GM10847 (cell line): ENCODE measurements around the gene DIP2C.

Experiments
- POLR2A ChIP-seq: IDR thresholded peaks from 2 replicates; pipeline ENCODE4 v1.6.1; 2011; ENCODE audit not compliant: insufficient read length; ENCODE audit errors: extremely low read depth

Gene DIP2C

GRCh38 chr10:299512-299911, 390.0 kb downstream of the DIP2C start:
- no peak for TF ChIP-seq POLR2A

GRCh38 chr10:298033-298432, 391.4 kb downstream of the DIP2C start:
- TF ChIP-seq POLR2A, result no peak

- TF ChIP-seq POLR2A, result no peak
Observed at GRCh38 chr10:297567-297966, 391.9 kb downstream of the DIP2C start.

- TF ChIP-seq POLR2A, result no peak
Observed at GRCh38 chr10:293636-294035, 395.8 kb downstream of the DIP2C start.

DNA sequence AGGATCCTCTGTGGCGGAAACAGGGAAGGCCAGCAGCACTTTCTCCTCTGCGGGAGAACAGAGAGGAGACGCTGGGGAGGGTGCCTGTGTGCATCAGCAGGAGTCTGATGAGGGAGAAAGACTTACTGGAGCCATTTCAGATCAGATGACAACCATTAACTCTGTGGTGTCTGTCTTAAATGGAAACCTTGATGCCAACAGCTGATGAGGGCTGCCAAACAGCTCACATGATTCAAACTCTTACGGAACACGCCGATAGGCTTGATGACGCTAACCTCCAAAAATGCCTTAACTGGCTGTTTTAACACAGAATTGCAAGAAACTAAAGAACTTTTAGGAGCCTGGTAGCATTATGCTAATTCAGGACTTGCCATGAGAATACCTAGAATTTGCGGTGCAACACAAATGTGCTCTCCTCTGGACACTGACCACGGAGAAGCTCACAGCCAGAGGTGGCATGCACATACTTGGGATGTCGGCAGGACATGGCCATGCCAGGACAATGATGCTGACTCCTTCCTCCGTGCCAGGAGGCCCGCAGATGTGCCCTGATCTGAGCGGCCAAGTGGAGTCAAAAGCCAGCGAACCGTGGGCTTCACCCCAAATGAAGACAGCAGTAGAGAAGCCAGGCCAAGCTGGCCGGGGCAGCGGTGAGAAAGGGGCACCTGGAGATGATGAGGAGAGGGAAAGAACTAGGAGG, 399.3 kb downstream of the DIP2C start:
- no peak for TF ChIP-seq POLR2A

- TF ChIP-seq POLR2A, result no peak
Observed at GRCh38 chr10:289581-289980, 399.9 kb downstream of the DIP2C start.

- no peak for TF ChIP-seq POLR2A
Observed at GRCh38 chr10:288316-289200, 400.9 kb downstream of the DIP2C start.

DNA sequence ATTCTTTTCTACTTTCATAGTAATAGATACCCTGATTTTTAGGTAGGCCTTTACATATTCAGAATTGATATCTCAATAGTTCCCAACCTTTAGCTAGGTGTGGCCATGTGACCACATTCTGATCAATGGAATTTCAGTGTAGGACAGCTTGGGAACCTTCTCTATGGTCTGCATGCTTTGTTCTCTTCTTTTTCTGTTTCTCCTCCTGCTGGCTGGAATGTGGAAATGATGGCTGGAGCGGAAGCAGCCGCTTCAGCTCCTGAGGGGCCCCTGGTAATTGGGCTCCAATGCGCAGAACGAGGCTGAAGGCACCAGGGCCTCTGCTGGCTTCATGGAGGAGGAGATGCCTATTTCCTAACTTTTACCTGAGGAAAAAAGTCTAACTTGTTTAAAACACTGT, 401.7 kb downstream of the DIP2C start:
- no peak for TF ChIP-seq POLR2A

- no peak for TF ChIP-seq POLR2A
Observed at GRCh38 chr10:287026-287709, 402.3 kb downstream of the DIP2C start.

DNA sequence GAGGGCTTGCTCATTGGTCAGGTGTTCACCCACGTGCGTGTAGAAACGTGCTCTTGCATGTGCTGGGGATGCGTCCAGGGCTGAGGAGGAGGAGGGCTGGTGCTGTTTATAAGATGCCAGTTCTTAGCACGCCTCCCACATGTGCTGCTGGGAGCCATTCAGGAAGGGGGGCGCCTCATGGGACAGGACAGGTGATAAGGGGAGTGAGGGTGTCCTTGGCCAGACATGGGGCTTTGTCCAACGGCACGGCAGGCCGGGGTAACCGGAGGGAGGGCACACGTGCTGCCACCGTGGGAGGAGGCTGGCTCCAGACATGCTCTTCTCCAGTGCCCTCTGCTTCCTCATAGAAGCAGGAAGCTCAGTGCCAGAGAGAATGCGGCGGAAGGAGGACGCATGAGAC, 404.3 kb downstream of the DIP2C start:
- no peak for TF ChIP-seq POLR2A

DNA sequence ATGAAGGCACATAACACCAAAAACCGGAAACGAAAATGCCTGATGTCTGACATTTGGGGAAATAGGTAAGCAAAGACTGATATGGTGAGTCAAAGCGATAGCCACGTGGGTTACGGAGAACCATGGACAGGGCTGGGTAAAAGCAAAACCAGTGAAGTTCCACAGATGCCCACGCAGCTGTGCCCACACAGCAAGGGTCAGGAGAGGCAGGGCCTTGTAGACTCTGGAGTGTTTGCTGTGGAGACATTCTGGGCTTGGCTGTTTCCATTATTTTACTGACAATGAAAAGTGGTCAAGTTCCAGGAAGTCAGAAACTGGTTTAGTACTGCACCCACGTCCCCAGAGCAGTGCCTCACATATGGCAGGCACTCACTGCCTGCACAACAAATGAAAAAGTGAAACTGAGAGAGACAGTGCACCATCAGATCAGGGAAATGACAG, 405.5 kb downstream of the DIP2C start:
- TF ChIP-seq POLR2A, result no peak

GRCh38 chr10:283140-283479, 406.4 kb downstream of the DIP2C start:
- no peak for TF ChIP-seq POLR2A

GRCh38 chr10:282294-283139, 407.0 kb downstream of the DIP2C start:
- TF ChIP-seq POLR2A, result no peak

DNA sequence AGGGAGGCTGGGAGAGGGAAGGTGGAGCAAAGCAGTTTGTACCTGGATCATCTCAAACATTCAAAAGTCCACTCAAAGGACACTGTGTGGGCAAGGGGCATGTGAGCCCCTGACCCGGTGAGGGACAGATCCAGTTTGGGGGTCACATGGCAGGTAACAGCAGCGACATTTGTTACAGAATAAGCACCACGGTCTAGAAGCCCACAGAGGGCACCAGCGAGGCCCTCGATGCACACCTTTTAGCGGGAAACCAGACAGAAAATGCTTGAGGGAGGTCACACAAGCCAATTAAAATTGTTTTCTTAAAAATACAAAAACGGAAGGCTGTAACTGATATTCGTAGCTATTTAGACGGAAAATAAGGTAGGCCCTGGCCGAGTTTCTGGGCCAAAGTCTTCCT, 409.8 kb downstream of the DIP2C start:
- no peak for TF ChIP-seq POLR2A

- no peak for TF ChIP-seq POLR2A
Observed at GRCh38 chr10:279232-279631, 410.2 kb downstream of the DIP2C start.

DNA sequence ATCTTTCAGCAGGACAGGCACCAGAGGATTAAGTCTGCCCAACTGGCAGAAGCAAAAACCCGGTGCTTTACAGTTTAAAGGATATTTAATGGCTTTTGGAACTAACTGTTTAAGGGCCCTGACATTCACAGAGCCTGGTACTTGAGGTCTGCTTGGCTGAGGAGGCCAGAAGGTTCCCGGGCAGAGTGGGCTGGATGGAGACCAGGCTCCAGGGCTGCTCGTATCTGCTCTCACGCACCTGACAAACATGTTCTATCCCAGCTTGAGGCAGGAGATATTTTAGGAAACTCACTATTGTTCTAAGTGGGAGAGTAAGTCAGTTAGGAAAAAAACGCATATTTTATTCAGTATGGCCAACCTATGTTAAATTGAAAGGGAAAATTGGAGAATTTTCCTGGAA, 410.8 kb downstream of the DIP2C start:
- no peak for TF ChIP-seq POLR2A

- TF ChIP-seq POLR2A, result no peak
Observed at GRCh38 chr10:277963-278362, 411.5 kb downstream of the DIP2C start.
